ENCODE data around the gene AVEN.
A peak's percentile ranks its signal among the peaks of the same experiment; 100 is the strongest.

The AVEN gene

DNA sequence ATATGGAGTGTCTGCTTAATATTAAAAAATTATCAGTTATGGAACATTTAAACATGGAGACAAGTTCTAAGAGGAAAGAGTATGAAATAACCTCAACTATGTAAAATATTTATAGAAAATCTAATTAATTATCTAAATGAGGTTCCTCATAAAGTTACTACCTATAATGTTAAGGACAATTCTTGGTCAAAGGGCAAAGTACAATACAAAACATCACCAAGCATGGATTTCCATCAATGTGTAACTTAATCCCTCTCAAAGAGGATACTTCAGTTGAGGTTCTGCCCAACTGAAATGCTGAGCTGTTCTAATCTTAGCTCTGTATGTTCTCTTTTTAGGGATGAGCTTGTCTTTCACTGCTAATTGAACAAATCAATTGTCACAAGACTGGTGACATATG lies 126.7 kb downstream of the AVEN start:
- no peak for DNase-seq (ENCODE audit: low read depth)

DNA sequence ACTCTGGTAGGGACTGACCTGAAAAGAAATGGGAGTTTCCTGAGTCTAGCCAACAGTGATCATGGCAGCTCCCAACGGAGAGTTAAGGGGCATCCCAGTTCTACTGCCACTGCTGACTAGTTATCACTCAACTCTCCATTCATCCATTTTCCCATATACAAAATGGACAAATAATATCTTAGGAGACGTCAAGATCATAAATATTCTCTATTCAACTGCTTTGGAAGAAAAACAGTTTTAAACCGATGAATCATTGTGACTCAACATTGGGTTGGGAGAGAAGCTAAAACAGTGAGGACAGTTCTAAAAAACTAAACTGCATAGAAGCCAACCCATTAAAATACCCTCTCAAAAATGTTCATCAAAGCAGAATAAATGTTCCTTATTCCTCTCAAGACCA lies 128.3 kb downstream of the AVEN start:
- DNase-seq (ENCODE audit: low read depth), result peak; percentile 70

DNA sequence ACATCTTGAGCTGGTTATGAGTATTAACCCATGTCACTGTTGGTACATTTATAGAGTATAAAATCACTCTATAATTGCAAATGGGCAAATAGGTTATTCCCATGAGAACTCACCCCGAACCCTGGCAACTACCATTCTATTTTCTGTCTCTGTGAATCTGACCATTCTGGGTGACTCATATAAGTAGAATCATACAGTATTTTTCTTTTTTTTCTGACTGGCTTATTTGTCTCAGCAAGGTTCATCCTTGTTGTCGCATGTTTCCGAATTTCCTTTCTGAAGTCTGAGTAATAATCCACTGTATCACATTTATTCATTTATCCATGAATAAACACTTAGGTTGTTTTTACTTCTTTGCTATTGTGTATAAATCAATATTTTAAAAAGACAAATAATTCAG lies 130.6 kb downstream of the AVEN start:
- peak; percentile 44 for DNase-seq (ENCODE audit: low read depth)

DNA sequence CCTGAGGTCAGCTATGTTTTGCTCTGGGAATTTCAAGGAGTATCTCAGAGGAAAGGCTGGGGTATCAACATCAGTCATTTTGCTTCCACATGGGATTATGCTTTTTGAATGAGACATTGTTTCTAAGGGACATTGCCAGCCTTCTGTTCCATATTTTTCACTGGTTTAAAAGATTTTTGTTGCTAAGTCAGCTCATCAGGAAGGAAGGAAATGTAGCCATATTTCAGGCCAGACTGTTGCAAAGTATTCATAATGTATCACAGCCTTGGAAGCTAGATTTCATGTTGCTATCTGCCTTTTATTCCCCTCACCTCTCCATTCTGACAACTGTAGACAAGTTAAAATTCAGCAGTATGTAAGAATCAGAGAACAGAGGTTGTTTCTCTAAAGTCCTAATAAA lies 131.7 kb downstream of the AVEN start:
- DNase-seq (ENCODE audit: low read depth), result no peak

DNA sequence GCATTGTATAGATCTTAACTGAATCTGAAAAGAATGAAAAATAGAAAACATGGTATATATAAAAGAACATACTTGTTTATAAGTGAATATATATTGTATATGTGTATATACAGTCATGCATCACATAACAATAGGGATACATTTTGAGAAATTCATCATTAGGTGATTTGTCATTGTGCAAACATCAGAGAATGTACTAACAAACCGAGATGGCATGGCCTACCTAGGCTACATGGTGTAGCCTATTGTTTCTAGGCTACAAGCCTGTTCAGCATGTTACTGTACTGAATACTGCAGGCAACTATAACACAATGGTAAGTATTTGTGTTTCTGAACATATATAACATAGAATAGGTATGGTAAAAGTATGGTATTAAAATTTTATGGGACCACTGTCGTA lies 135.3 kb downstream of the AVEN start:
- no peak for DNase-seq (ENCODE audit: low read depth)

DNA sequence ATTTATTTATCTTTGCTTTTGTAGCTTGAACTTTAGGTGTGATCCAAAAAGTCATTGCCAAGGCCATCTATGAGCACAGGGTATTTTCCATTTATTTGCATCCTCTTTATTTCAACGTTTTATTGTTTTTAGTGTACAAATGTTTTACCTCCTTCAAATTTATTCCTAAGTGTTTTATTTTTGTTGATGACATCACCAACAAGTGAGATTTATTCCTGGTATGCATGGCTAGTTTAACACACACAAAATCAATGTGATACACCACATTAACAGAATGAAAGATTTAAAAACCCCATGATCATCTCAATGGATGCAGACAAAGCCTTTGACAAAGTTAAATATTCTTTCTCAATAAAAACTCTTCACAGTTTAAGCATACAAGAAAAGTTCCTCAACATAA lies 137.0 kb downstream of the AVEN start:
- DNase-seq (ENCODE audit: low read depth), result no peak

DNA sequence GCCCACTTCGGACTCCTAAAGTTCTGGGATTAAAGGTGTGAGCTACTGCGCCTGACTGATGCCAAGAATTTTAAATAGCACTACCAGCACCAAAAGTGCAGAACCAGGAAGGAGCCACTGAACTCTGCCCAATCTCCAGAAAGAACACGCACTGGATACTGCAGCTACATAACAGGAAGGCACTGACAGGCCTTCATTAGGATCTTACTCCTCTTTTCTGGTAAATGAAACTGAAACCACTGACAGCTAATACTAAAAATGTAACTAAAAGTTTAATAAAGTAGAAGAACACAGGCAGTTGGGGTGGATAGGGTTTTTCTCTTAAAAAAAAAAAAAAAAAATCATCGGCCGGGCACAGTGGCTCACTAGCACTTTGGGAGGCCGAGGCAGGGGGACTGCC lies 144.8 kb downstream of the AVEN start:
- no peak for DNase-seq (ENCODE audit: low read depth)

DNA sequence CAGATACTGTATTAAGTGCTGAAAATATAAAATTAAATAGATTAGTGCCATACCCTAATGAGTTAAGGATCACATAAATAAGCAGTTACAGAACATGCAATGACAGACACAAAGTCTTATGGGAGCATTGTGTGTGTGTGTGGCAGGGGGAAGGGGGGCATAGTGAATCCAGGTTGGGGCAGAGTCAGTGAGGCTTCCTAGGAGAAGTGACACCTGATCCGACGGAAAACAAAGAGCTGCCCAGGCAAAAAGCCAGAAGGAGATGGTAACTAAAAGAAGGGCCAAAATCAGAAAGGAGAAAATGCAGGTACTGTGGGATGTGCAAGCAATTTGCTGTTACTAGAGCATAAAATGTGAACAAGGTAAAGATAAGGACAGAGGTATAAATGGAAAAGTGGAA lies 150.8 kb downstream of the AVEN start:
- no peak for DNase-seq (ENCODE audit: low read depth)

DNA sequence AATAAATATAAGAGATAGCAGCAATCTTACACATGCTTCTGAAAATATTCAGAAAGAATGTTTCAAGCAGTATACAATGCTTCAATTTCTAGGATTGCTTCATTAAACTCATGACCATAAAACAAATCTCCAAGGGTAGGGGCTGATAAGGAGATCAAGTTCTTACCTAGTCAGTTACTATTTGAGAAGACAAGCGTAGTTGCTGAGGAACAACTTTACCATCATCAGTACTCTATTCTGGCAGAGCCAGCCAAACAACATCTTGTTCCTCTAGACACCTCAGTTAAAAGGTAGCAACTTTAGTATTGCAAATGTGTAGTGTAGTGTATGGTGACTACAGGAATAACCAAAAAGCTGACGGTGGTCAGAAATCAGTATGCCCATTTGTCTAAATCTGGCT lies 156.1 kb downstream of the AVEN start:
- no peak for DNase-seq (ENCODE audit: low read depth)

DNA sequence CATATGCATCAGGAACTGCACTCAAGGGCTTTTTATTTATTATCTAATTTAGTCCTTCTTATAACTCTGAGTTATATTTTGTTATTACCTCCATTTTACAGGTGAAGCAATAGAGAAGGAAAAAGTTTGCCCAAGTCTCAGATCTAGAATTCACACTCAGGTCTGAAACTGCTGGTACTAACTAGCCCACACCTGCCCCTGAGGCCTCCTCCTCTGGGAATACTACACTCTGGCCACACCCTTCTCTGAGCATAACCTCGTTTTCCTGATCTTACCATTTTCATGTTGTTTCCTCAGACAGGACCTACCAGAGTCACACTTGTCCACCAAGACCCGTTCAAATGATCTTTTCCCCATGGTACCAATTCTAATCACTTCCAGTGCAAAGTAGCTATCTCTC lies 164.8 kb downstream of the AVEN start:
- no peak for DNase-seq (ENCODE audit: low read depth)

DNA sequence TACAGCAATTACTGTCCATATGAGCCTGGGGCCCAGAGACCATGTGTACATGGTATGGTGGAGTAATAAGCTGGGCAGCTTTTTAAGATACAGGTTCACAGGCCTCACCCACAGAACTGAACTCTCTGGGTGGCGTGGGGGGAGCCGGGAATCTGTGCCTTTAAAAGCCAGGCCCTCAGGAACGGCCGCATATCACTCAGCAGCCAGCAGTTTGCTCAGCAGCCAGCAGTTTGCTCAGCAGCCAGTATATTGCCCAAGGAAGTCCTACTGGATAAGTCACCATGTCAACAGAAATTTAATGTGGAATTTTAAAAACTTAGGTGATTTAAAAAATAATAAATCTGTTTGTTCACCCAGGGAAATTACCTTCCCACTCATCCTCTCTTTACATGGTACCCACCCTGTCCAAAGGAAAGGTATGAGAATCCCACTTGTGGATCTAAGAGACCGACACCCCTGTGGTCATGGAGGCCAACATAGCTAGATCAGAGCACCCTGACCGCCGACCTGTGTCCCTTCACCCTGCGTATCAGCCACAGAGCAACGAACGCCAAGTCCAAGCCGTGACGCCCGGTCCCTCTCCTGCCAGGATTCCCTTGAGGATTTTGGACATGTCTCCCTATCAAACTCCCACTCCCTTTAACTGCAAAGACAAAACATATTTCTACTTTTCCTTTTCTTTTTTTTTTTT lies 166.4 kb downstream of the AVEN start:
- DNase-seq (ENCODE audit: low read depth), result peak; percentile 15

DNA sequence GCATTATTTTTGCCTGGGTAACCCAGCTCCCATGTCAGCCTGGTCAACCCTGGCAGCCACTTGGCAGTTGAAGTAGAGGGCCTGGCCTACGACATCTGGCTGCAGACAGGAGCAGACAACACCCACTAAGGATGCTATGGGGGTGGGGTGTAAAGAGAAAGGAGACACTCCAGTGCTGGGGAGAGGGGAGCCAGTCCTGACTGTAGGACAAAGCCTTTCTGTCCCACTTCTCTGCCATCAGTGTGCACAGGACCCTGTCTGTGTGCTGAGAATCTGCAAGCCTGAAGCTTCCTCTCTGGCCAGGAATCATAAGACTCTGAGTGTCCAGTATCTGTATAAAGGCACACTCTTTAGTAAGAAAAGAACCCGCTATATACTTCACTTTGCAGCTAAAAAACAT lies 167.0 kb downstream of the AVEN start:
- no peak for DNase-seq (ENCODE audit: low read depth)

DNA sequence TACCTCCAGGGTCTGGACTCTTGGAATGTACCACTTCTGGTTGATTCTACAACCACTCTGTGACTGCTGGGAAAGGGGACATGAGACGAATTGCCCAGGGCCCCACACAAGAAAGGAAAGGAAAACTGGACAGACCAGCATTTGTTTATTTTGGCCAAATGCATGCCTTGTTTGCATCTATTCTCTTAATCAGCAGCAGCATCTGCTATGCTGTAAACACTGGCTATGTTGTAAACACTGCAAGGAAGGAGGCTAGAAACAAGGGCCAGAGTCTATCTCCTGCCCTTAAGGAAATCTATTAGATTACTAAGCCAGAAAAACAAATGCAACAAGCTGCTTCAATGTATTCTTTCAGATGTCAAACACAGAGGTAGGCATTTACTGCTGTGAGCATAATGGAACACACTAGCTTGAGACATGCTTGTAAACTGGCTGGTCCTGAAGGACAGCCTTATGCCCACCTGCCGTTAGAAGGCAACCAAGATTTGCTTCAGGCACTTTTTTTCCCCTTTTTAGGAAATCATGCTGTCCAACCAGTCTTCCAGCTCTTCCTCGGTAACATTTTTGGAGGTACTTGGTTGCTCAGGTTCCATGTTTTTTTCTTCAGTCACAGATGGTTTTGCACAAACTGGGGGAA lies 172.8 kb downstream of the AVEN start:
- DNase-seq (ENCODE audit: low read depth), result no peak

DNA sequence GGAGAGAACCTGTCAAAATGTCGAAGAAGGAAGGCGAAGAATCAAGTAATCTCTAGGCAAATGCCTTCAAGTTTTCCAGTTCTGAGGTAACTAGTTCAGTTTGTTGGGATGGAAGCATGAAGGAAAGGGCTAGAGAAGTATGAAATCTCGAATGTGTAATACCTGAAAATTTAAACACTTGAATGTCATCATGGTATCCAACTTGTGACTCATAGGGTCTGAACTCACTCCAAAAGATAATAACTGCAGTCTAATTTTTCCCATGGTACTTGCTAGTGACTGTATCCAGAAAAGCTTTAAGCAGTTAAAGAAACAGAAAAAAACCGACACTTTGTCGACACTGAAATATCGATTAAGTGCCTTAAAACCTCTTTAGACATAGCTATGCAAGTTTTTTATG lies 173.6 kb downstream of the AVEN start:
- peak; percentile 61 for DNase-seq (ENCODE audit: low read depth)

DNA sequence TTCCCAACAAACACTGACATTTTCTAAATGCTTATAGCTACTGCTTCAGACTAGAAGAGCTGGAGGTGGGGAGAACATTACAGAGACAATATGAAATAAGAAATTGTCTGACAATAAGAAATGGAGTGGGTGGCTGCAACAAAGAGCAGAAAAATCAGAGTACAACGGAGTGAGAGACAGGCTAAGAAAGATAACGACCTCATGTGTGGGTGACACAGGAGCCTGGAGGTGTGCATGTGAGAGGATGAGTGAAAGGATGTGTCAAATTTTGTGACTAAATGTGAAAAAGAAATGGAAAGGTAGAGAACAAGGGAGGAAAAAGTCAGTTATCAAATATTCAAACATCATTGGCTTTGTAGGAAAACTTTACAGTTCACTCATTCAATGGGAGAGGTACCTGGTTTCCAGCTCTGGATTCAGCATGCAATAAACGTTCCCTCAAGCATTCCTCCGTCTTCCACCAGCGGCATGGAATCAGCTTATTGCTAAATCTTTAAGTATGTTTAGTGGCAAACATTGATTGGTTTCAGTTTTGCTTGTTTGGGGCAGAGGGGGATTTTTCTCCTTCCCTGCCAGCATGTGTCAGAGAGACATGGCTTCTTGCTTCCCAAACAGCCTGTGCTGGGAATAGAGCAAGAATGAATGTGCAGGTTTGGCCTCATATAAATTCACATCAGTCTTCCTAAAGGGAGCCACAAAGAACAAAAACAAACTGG lies 174.5 kb downstream of the AVEN start:
- no peak for DNase-seq (ENCODE audit: low read depth)

DNA sequence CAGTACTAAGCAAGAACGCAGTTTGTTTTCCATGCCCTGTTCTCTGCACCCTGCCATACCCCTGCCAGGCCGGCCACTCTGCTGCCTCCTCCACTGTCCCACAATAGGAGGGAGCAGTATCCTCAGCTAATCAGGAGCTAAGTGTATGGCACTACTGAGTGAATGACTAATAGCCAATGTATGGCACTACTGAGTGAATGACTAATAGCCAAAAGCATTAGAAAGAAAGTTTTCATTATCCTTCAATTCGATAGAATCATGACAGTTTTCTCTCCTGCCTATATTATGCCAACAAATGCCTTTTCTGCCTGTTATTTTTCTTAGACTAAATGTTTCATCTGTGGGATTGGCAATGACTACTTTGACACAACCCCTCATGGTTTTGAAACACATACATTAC lies 178.2 kb downstream of the AVEN start:
- DNase-seq (ENCODE audit: low read depth), result peak; percentile 85

DNA sequence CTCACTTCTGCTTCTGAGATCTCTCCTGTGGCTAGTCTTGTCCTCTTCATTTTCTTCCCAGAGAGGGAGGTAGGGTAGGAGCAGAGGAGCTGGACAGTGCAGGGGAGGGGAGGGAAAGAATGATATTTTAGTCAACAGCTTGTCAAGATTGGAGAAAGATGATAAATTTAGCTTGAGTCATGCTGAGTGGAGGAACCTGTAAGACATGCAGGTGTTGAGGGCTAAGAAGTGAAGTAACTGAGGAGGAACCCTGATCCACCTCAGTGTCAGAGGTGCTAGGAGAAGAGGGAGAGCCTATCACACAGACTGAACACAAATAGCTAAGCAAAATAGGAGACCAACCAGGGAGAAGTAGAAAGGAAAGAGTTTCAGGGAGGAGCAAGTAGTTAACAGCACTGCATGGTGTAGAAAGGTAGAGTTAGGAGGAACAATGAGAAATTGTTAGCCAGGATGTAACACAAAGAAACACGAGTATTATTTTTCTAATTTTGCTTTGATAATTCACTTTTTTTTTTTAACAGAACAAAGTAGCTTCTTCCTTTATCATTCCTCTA lies 178.9 kb downstream of the AVEN start:
- no peak for DNase-seq (ENCODE audit: low read depth)

DNA sequence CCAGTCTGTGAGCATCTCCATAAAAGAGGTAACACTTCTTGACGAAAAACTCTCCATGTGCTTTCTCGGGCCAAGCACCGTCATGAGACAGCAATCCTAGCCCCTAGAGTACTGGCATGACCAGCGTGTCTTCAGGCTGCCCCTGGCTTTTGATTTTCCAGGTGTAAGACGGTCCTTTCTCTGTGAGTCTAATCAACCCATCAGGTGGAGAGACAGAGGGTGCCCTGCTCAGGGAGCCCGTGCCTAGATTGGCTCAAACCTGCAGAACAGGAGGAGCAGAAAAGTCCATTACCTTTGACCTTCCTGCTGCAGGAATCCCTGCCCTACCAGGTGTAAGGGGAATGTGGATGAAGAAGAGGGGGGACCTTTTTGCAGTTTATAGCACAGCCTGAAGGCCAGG lies 180.2 kb downstream of the AVEN start:
- DNase-seq (ENCODE audit: low read depth), result no peak

DNA sequence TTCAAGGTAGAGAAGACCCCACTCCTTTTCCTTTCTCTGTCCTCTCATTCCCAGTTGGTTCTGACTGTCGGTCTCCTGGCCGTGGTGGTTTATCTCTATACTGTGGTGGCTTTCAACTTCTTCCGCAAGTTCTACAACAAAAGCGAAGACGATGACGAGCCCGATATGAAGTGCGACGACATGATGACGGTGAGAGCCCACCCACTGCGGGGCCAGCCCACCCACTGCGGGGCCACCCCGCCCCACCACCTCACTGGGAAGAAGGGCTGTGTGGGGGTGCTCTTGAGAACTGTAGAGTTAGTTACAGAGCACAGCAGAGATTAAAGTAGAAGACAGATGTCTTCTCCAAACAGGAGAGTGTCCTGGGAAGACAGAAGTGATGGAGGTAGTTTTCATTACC lies 181.3 kb downstream of the AVEN start:
- DNase-seq (ENCODE audit: low read depth), result no peak

DNA sequence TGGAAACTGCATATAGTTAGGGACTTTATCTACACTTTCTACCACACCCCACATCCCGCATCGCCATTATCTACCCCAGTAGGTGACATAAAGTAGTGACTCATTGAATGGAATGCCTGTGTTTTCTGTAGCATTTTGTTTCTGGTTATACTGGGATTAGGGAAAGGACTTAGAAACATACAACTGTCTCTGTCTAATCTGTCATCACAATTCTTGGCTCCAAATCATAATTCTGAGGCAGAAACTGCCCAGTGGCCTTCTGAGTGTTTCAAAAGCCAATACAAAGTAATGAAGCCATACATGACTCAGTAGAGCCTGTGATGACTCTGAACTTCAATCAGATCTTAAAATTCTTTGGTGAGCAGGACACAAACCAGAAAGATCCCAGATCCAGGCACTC lies 186.4 kb downstream of the AVEN start:
- DNase-seq (ENCODE audit: low read depth), result peak; percentile 81

DNA sequence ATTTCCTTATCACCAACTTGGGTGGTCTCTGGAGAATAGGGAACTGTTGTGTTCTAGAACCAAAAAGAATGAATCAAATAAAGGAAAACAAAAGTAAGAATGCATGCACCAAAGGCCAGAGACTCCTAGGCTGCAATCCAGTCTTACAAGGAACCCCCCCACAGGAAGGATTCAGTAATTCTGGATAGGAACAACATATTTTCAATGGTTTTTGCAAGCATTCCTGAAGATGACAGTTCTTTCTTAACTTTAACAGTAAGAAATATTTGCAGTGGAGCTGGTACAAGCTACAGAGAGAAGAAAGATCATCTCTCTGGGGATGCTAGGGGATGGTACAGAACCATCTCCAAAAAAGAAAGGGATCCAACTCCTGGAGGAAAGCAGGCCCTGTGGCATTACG lies 186.9 kb downstream of the AVEN start:
- DNase-seq (ENCODE audit: low read depth), result peak; percentile 54

DNA sequence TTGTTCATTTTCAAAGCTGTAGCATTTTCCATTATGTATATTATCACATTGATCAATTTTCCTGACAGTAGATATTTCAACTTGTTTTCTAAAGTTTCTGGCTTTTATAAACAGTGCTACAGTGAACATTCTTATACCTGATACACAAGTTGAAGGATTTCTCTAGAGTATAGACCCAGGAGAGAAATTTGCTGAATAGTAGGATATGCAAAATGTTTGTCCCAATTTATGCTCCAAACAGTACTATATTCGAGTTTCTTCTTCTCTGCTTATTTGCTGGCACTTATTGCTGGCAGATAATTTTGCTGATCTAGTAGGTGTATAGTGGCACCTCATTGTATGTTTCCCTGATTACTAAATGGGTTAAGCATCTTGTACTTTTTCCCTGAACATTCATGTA lies 187.9 kb downstream of the AVEN start:
- DNase-seq (ENCODE audit: low read depth), result no peak

DNA sequence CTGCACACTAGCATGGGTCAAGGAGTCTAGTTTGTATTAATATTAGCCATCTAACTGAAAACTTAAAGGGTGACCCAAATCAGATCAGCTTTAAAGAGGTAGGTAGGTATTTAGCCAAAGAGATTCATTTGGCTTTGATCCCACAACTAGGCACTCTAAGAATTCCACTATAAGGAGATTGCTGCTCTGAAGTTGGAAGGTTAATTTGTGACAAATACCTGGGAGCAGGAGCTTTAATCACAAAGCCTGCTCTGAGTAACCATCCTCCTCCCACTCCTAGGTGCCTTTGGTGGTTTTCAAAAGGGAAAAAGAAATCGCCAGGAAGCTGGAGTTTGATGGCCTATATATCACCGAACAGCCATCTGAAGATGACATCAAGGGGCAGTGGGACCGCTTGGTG lies 191.0 kb downstream of the AVEN start:
- DNase-seq (ENCODE audit: low read depth), result no peak
